NCI-H2171 treated with DMSO at 0.1 percent for 48 hours (cell line): ENCODE results near the gene FAM149B1.

Experiments used
- DNase-seq: peaks from one replicate; lab custom pipeline; 2025; lab: John Stamatoyannopoulos, UW

The FAM149B1 gene

GRCh38 chr10:73174148-73174925, 6.4 kb downstream of the FAM149B1 start:
- DNase-seq, result no peak

- DNase-seq, result no peak
These were observed 14.6 kb downstream of the FAM149B1 start for GRCh38 chr10:73182568-73182967.

- DNase-seq, result no peak
These were observed 15.9 kb downstream of the FAM149B1 start for GRCh38 chr10:73183667-73184281.

DNA sequence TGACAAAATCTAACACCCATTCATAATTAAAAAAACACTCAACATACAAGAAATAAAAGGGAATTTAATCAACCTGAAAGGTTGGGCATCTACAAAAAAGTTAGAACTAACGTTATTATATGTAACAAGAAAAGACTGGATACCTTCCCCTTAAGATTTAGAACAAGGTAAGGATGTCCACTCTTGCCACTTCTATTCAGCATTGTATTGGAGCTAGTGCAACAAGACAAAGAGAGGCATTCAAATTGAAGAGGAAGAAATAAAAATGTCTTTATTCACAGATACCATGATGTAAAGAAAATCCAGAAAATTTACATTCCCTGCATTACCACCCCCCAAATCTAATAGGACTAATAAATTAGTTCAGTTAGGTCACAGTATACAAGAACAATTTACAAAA, 18.3 kb downstream of the FAM149B1 start:
- DNase-seq, result no peak

GRCh38 chr10:73190188-73190587, 22.3 kb downstream of the FAM149B1 start:
- no peak for DNase-seq

DNA sequence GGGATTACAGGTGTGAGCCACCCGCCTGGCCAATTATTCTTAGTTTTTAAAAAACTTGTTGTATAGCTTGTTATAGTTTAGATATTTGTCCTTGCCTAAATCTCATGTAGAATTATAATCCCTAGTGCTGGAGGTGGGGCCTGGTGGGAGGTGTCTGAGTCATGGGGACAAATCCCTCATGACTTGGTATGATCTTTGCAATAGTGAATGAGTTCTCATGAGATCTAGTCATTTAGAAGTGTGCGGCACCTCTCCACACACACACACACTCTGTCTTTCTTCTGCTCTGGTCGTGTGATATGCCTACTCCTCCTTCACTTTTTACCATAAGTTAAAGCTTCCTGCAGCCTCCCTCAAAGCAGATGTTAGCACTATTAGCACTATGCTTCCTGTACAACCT, 37.2 kb downstream of the FAM149B1 start:
- no peak for DNase-seq

DNA sequence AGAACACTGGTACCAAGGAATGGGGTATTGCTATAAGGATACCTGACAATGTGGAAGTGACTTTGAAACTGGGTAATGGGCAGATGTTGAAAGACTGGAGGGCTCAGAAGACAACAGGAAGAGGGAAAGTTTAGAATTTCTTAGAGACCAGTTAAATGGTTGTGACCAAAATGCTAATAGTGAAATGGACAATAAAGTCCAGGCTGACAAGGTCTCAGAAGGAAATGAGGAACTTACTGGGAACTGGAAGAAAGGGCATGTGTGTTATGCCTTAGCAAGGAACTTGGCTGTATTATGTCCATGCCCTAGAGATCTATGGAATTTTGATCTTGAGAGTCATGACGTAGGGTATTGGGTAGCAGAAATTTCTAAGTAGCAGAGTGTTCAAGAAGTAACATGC, 38.0 kb downstream of the FAM149B1 start:
- no peak for DNase-seq

GRCh38 chr10:73206385-73206784, 38.5 kb downstream of the FAM149B1 start:
- no peak for DNase-seq

GRCh38 chr10:73207883-73208282, 40.0 kb downstream of the FAM149B1 start:
- no peak for DNase-seq

GRCh38 chr10:73209705-73210104, 41.8 kb downstream of the FAM149B1 start:
- DNase-seq, result peak; percentile 3

GRCh38 chr10:73210395-73211105, 42.6 kb downstream of the FAM149B1 start:
- DNase-seq, result no peak

- no peak for DNase-seq
These were observed 43.3 kb downstream of the FAM149B1 start for GRCh38 chr10:73211106-73211811.

DNA sequence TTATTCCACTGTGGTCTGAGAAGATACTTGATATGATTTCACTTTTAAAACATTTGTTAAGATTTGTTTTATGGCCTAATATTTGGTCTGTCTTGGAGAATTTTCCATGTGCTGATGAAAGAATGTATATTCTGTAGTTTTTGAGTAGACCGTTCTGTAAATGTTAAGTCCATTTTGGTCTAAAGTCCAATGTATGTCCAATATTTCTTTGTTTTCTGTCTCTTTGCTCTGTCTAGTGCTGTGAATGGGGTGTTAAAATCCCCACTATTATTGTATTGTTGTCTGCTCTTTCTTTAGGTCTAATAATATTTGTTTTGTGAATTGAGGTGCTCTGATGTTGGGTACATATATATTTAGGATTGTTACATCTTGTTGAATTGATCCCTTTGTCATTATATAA, 47.8 kb downstream of the FAM149B1 start:
- no peak for DNase-seq

DNA sequence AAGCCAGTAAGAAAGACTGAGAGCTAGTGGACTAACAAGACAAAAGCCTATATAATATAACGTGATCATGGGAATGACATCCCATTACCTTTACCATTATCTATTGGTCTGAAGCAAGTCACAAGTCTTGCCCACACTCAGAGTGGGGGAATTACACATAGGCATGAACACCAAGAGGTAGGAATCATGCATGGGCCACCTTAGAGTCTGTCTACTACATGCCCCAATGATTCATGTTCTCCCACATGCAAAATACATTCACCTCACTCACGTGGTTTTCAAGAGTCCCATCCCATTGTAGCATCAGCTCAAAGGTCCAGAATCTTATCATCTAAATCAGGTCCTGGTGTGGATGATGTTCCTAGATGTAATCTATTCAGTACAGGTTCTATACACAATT, 49.7 kb downstream of the FAM149B1 start:
- no peak for DNase-seq

DNA sequence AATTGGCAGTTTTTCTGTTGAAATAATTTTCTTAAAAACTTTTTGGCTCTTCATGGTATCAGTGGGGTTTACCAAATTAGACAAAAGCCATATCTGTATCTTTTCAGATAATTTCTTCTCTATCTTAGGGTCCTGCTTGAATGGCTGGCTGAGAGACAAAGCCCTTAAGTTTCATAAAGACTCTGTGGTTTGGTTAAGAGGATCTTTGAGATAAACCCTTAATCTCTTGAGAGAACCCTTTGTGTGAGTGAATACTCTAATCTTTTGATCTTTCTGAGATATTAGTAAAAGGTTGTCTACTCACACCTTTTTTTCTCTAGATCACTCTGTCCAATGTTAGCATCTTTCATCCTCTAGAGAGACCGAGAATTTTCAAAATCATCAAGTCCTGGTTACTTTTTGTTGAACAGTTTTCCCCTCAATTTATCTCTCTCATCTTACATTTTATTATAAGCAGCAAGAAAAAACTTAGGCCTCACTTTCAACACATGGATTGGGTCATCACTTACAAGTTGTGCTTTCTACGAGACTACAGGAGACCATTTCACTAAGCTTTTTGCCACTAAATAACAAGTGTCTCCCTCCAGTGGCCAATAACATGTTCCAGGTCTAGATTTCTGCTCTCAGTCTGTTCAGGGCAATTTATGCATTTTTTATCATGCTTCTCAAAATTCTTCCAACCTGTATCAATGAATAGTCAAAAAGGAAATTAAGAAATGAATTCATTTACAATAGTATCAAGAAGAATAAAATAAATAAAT, 50.7 kb downstream of the FAM149B1 start:
- DNase-seq, result no peak

- DNase-seq, result no peak
These were observed 51.5 kb downstream of the FAM149B1 start for GRCh38 chr10:73219384-73219783.

- DNase-seq, result no peak
These were observed 53.1 kb downstream of the FAM149B1 start for GRCh38 chr10:73220989-73221388.

GRCh38 chr10:73225518-73225917, 57.6 kb downstream of the FAM149B1 start:
- DNase-seq, result no peak

GRCh38 chr10:73226663-73227062, 58.7 kb downstream of the FAM149B1 start:
- DNase-seq, result no peak

DNA sequence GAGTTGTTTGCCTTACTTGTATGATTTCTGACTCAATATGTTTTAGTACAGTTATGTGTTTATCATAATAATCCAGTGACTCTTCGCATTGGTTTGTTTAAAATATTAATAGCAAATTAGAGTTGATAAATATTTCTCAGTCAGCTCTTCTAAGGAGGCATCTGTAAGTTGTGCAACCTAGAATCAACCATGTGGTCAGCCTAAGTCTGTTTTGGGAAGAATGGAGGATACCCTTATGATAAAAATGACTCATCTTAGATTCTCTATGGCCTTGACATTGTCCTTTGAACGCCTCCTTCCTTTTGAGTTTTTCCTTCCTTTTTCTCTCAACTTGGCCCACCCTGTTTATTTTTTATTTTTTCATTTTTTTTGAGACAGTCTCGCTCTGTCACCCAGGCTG, 60.3 kb downstream of the FAM149B1 start:
- DNase-seq, result no peak

GRCh38 chr10:73229567-73229966, 61.6 kb downstream of the FAM149B1 start:
- DNase-seq, result no peak

DNA sequence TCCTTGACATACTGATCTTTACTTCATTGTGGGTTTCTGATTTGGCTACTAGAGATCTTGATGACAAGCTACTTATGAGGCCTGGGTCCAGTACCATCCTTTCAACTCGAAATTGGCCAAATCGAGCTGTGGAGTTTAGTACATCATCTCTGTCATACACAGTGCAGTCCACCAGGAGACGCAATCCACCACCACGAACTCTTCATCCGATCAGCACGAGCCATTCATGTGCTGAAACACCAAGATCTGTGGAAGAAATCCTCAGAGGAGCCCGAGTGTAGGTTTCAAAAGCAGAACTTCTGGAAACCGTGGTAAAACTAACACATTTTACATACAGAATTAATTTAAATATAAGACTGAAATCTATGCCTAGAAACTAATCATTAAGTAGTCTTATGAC, 65.0 kb downstream of the FAM149B1 start:
- DNase-seq, result no peak
